Fibroblast of skin of left biceps (primary cell): ENCODE measurements around the gene ZP1.

Experiments
- DNase-seq, 2 experiments: peaks; one replicate each; pipeline ENCODE4 v3.0.0-alpha.2; 2013; ENCODE audit warnings: low read depth in 2 of 2

ZP1 gene

GRCh38 chr11:60844045-60844869, 23.1 kb upstream of the ZP1 start:
- no peak for DNase-seq

DNA sequence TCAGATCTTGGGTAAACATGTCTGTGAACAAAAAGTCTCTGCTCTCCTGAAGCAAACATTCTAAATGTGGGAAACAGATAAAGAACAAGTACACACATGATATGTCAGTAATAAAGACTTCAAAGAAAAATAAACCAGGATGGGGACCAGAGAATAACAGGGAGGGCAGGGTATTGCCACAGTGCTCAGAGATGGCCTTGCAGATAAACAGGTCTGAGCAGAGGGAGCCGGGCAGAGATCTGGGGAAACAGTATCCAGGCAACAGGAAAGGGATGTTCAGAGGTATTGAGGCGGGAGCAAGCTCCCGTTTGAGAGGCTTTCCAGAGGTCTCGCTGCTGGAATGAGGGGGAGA, 22.5 kb upstream of the ZP1 start:
- no peak for DNase-seq

DNA sequence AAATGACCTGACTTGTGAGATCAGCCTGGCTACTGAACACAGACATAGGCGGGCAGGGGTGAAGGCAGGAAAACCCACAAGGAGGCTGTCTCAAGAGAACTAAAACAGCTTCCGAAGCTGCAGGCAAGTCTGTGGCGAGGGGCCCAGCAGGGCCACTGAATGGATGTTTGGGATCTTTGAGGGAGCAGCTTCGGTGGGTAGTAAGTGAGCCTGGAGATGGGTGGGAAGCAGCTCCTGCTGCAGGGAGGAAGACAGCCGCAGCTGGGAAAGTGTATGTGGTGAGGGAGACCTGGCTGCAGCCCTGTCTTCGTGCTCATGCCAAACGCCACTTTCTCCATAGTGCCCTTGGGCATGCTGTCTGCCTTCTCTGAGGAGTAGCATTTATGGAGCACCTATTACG, 22.0 kb upstream of the ZP1 start:
- no peak for DNase-seq

DNA sequence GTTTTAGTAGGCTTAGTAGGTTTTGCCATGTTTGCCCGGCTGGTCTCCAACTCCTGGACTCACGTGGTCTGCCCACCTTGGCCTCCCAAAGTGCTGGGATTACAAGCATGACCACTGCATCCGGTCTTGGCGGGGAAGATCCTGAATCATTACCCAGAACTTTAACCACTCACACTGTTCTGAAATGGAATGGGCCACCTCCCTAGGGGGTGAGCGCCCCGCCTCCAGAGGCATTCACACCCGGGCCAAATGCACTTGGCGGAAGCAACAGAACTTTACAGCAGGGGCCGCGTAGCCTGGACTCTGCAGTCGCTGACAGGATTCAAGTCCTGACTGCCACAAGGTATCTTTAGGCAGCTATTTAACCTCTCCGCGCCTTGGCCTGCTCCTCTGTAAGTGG, 20.1 kb upstream of the ZP1 start:
- no peak for DNase-seq

DNA sequence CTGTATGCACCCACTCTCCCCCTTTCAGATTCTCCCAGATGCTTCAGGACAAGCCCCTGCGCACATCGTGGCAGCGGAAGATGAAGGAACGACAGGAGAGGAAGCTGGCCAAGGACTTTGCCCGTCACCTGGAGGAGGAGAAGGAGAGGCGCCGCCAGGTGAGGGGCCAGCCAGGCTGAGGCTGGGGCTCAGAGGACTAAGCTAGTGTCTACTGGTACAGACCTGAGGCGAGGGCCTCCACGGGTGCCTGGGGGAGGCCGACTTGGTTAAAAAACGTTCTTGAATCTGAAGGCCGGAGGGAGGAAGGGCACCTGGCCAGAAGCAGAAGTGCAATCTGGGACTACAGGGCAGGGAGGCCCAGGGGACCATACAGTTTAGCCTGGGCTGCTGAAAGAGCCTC, 19.4 kb upstream of the ZP1 start:
- no peak for DNase-seq

GRCh38 chr11:60848714-60849151, 18.6 kb upstream of the ZP1 start:
- no peak for DNase-seq

- no peak for DNase-seq
These were observed 17.5 kb upstream of the ZP1 start for GRCh38 chr11:60849641-60850520.

- no peak for DNase-seq
These were observed 15.8 kb upstream of the ZP1 start for GRCh38 chr11:60851327-60852104.

- no peak for DNase-seq
These were observed 15.0 kb upstream of the ZP1 start for GRCh38 chr11:60852117-60852981.

DNA sequence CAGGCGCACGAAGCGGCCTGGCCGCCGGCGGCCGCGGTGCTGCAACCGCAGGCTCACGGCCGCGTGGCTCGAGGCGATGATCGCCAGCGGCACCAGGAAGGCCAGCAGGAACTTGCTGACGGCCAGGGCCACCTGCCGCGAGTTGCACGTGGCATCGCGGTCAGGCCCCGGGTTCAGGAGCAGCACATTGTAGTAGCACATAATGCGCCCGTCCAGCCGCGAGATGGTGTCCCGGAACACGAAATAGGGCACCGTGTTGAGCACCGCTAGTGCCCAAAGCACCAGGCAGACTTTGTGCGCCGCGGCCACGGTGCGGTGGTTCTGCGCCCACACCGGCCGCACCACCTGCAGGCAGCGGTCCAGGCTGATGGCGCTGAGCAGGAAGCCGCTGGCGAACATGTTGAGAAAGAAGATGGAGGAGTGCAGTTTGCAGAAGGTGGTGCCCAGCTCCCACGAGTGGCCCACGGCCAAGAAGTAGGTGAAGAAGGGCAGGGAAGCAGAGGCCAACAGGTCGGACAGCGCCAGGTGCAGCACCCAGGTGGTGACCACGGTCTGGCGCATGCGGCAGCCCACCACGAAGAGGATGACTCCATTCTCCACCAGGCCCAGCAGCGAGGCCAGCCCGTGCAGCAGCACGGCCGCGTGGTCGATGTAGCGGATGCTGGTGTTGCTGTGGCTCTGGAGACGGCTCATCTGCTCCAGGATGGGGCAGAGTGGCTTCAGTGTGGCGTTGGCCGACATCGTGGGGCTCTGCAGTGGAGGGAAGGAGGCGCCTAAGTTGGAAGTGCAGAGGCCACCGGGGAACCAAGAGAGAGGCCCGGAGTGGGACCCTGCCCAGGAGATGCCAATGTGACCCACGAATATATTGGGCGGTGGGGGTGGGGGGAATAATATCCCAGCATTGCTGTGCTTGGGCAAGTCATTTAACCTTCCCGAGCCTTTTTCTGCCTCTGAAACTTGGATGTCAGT, 14.1 kb upstream of the ZP1 start:
- no peak for DNase-seq

- DNase-seq: no peak
These were observed 13.0 kb upstream of the ZP1 start for GRCh38 chr11:60854140-60854846.

- DNase-seq: no peak
These were observed 12.3 kb upstream of the ZP1 start for GRCh38 chr11:60854847-60855725.

DNA sequence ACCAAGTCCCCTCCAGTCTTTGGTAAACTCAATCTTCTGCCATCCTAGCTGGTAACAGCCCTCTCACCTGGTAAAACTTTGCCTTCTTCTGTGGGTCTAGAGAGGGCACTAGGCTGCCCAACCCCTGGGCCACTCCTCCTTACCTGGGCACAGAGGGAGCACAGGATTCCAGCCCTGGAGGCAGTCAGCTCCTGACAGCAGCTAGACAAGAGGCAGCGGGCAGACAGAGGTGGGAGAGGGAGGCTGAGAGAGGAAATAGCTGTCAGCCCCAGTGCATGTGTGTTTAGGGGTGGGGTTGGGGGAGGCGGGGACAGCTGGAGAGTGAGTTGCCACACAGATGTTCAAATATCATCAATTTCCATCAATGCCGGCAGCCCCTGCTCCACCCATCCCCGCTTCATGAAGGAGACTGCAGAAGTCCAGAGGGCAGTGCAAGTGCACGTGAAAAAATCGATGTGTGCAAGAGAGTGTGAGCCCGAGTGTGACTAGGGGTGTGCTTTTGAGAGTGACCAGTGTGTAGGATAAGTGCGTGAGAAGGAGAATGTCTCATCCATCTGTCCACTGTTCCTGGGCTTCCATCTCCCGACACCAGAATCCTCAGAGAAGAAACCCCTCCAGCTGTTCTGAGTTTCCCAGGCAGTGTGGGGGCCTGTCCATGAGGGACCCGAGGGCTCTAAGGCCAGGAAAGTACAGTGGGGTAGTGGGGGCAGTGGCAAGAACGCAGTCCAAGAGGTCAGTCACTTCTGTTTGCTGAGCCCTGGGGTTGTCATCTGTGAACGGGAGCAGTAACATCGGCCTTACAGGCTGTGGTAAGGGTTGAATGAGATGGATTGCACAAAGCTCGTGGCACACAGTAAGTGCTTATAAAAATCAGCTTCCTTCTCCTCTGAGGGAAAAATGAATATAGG, 11.4 kb upstream of the ZP1 start, which contains the start of gene PTGDR2:
Gene PTGDR2 (minus strand): TSS at position 225 of the 908 bp plus-strand sequence. CDS start 2,228 bp downstream, outside the sequence.
- no peak for DNase-seq

GRCh38 chr11:60857378-60858232, 9.7 kb upstream of the ZP1 start:
- no peak for DNase-seq

- DNase-seq: no peak
These were observed 9.1 kb upstream of the ZP1 start for GRCh38 chr11:60858236-60858635.
